ENCODE results near the gene SCARB1. TPM values are rescaled to one million over a fixed set of nuclear protein-coding genes. Genes with fewer than 3 reads are reported as not detected.

The SCARB1 gene
- total RNA-seq, 1 donor from 2014 or later = 16.9 TPM

DNA sequence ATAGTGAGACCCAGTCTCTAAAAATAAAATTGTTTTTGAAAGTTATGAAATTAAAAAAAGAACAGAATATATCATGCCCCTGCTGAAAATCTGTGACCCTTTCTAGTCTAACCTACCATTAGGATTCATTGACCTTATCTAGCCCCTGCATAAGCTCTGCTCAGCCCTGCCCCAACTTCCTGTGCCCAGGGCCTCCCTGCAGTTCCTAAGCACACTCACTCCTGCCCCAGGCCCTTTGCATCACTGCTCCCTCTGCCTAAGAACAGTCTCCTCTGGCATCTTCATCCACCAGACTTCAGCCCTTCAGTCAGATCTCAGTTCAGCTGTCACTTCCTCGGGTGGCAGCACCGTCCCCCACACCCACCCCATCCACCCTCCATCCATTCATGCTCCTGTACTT lies 55.4 kb downstream of the SCARB1 start:
- TF ChIP-seq, protein P1, sequence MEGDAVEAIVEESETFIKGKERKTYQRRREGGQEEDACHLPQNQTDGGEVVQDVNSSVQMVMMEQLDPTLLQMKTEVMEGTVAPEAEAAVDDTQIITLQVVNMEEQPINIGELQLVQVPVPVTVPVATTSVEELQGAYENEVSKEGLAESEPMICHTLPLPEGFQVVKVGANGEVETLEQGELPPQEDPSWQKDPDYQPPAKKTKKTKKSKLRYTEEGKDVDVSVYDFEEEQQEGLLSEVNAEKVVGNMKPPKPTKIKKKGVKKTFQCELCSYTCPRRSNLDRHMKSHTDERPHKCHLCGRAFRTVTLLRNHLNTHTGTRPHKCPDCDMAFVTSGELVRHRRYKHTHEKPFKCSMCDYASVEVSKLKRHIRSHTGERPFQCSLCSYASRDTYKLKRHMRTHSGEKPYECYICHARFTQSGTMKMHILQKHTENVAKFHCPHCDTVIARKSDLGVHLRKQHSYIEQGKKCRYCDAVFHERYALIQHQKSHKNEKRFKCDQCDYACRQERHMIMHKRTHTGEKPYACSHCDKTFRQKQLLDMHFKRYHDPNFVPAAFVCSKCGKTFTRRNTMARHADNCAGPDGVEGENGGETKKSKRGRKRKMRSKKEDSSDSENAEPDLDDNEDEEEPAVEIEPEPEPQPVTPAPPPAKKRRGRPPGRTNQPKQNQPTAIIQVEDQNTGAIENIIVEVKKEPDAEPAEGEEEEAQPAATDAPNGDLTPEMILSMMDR (IDR thresholded peaks at IDR 0.05; ENCODE audit: unreplicated experiment) = no peak
- H3K4me3 Mint-ChIP-seq (ENCODE audit: unreplicated experiment) = no peak overlapping the region
- no peak for DNase-seq (ENCODE audit: low spot score)
- H3K27me3 Mint-ChIP-seq (ENCODE audit: unreplicated experiment) = peaks cover 7% of the 10 kb centered on the region
- peaks cover 2% of the 10 kb centered on the region for H3K4me1 Mint-ChIP-seq (ENCODE audit: unreplicated experiment)
- H3K36me3 Mint-ChIP-seq (ENCODE audit: low read depth, unreplicated experiment) = peaks cover 5% of the 10 kb centered on the region
- no peak overlapping the region for H3K27ac Mint-ChIP-seq (ENCODE audit: unreplicated experiment)
- peaks cover under 1% of the 10 kb centered on the region for H3K9me3 Mint-ChIP-seq (ENCODE audit: unreplicated experiment)

DNA sequence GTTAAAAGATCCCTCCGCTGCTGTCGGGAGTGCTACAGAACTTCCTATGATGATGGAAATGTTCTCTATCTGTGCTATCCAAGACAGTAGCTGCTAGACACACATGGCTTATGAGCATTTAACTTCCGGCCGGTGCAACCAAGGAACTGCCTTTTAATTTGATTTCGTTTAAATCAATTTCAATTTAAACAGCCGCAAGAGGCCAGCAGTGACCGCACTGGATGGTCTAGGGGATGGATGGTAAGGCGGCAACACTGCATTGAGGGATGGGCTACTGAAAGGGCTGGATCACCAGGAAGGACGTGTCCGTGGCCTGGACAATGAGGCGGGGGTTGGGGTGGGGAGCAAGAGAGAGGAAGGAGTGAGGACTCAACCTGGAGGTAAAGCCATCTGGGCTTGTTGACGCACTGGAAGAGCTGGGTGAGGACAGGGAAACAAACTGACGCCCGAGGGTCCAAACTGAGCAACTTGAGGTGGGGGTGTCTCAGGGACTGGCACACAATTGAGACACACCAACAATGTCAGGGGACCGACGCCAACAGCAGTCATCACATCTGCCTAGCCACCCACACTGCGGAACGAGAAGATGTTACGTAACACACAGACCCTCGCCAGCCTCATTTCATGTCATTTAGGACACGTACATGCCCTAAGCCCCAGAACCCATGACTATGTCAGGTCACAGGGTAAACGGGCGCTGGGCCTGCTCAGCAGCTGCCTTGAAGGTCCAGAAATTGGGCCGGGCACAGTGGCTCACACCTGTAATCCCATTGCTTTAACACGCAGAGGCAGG lies 57.6 kb downstream of the SCARB1 start:
- H3K4me3 Mint-ChIP-seq (ENCODE audit: unreplicated experiment) = no peak overlapping the region
- peaks cover 7% of the 10 kb centered on the region for H3K27me3 Mint-ChIP-seq (ENCODE audit: unreplicated experiment)
- TF ChIP-seq, protein P1 (IDR thresholded peaks at IDR 0.05; ENCODE audit: unreplicated experiment) = no peak
- no peak overlapping the region for H3K27ac Mint-ChIP-seq (ENCODE audit: unreplicated experiment)
- peaks cover 3% of the 10 kb centered on the region for H3K36me3 Mint-ChIP-seq (ENCODE audit: low read depth, unreplicated experiment)
- no peak for DNase-seq (ENCODE audit: low spot score)
- peaks cover 2% of the 10 kb centered on the region for H3K4me1 Mint-ChIP-seq (ENCODE audit: unreplicated experiment)
- no peaks in the 10 kb centered on the region for H3K9me3 Mint-ChIP-seq (ENCODE audit: unreplicated experiment)

DNA sequence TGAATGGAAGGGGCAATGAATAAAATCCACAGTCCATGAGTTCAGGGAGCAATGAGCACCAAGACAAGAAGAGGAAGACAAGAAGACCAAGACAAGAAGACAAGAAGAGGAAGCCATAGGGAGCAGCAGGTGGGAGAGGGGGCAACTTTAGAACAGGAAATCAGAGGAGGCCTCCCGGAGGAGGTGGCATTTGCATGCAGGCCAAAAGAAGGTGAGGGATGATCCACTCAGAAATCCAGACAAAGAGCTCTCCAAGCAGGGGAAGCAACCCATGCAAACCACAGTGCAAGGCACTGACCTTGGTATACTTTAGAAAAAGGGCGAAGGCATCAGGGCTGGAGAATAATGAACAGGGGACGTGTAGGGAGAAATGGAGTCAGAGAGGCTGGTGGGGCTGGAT lies 58.6 kb downstream of the SCARB1 start:
- H3K4me3 Mint-ChIP-seq (ENCODE audit: unreplicated experiment) = no peak overlapping the region
- H3K27me3 Mint-ChIP-seq (ENCODE audit: unreplicated experiment) = peaks cover 7% of the 10 kb centered on the region
- no peaks in the 10 kb centered on the region for H3K9me3 Mint-ChIP-seq (ENCODE audit: unreplicated experiment)
- DNase-seq (ENCODE audit: low spot score) = no peak
- no peak overlapping the region for H3K27ac Mint-ChIP-seq (ENCODE audit: unreplicated experiment)
- peaks cover 3% of the 10 kb centered on the region for H3K36me3 Mint-ChIP-seq (ENCODE audit: low read depth, unreplicated experiment)
- peaks cover 2% of the 10 kb centered on the region for H3K4me1 Mint-ChIP-seq (ENCODE audit: unreplicated experiment)
- TF ChIP-seq, protein P1 (IDR thresholded peaks at IDR 0.05; ENCODE audit: unreplicated experiment) = no peak

DNA sequence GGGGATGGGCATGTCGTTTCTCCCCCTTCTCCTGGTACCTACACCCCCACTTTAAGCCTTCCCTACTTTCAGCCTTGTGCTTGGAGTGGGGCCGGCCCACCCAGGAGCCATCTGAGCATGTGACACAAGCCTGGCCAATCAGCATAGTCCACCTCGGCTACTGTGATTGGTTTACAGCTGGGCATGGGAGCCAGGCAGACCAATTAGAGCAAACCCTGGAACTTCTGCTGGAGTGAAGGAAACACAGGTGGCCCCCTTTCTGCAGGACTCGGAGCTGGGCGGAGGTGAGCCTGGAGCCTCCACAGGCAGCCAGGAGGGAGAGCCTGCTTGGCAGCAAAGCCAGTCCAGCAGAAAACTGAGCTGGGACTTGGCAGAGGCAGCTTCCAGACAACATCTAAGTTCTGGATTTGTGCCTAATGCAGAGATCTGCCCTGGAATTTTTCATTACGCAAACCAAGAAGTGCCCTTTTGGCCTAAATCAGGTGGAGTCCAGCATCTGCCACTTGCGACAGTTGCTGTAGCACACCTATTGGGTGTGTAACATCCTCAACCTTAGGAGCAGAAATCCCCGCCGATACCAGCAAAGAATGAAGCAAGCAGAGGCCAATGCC lies 59.5 kb downstream of the SCARB1 start:
- H3K4me3 Mint-ChIP-seq (ENCODE audit: unreplicated experiment) = no peak overlapping the region
- TF ChIP-seq, protein P1 (IDR thresholded peaks at IDR 0.05; ENCODE audit: unreplicated experiment) = no peak
- H3K4me1 Mint-ChIP-seq (ENCODE audit: unreplicated experiment) = peaks cover 2% of the 10 kb centered on the region
- H3K36me3 Mint-ChIP-seq (ENCODE audit: low read depth, unreplicated experiment) = peaks cover 3% of the 10 kb centered on the region
- DNase-seq (ENCODE audit: low spot score) = no peak
- no peak overlapping the region for H3K27ac Mint-ChIP-seq (ENCODE audit: unreplicated experiment)
- H3K27me3 Mint-ChIP-seq (ENCODE audit: unreplicated experiment) = peaks cover 7% of the 10 kb centered on the region
- no peaks in the 10 kb centered on the region for H3K9me3 Mint-ChIP-seq (ENCODE audit: unreplicated experiment)

DNA sequence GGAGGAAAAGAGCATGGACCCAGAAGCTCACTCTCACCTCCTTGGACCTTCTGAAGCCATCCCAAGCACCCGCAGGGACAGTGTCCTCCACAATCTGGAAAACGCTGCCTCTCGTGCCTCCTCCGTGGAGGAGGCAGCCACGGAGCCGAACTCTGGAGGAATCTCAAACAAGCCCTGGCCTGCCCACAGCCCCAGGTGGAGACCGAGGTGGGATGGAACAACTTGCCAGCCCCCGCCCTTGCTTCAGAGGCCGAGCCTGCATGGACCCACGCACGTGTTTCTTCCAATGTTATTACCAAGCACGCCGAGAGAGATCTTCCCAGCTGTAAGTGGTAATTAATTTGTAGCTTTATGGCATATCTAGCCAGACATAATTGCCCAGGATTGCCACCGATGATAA lies 61.3 kb downstream of the SCARB1 start:
- Mint-ChIP-seq H3K27me3 (ENCODE audit: unreplicated experiment) (peaks cover 7% of the 10 kb centered on the region), H3K4me1 (ENCODE audit: unreplicated experiment) (peaks cover 10% of the 10 kb centered on the region), H3K9me3 (ENCODE audit: unreplicated experiment) (no peaks in the 10 kb centered on the region), H3K4me3 (ENCODE audit: unreplicated experiment) (no peak overlapping the region), H3K27ac (ENCODE audit: unreplicated experiment) (no peak overlapping the region), H3K36me3 (ENCODE audit: low read depth, unreplicated experiment) (peaks cover 8% of the 10 kb centered on the region)
- DNase-seq (ENCODE audit: low spot score) = no peak
- TF ChIP-seq, protein P1 (IDR thresholded peaks at IDR 0.05; ENCODE audit: unreplicated experiment) = no peak

All from endothelial cell (in vitro differentiated cells).